Measurements from ENCODE around the gene ARL2BP.

Gene ARL2BP

GRCh38 chr16:57257455-57258070, 12.5 kb downstream of the ARL2BP start:
- no peak for ATAC-seq

GRCh38 chr16:57258226-57258909, 13.3 kb downstream of the ARL2BP start:
- no peak for ATAC-seq

More at GRCh38 chr16:57257455-57258070, 12.5 kb downstream of the ARL2BP start:
- TF ChIP-seq ZFP3 (CRISPR knock-in tag; IDR thresholded peaks at IDR 0.05): no peak
- no peak for TF ChIP-seq CSDC2 (CRISPR knock-in tag; IDR thresholded peaks at IDR 0.05)
- no peak for TF ChIP-seq ZNF565 (CRISPR knock-in tag; conservative IDR thresholded peaks at IDR 0.05; ENCODE audit: low read depth)
- TF ChIP-seq TOX (CRISPR knock-in tag; IDR thresholded peaks at IDR 0.05; ENCODE audit: borderline replicate concordance): no peak
- no peak for TF ChIP-seq TSHZ2 (CRISPR knock-in tag; IDR thresholded peaks at IDR 0.05)
- TF ChIP-seq ZNF70 (CRISPR knock-in tag; IDR thresholded peaks at IDR 0.05): no peak
- no peak for TF ChIP-seq POU6F1 (CRISPR knock-in tag; IDR thresholded peaks at IDR 0.05; ENCODE audit: borderline replicate concordance, low read depth)
- no peak for TF ChIP-seq CREB5 (CRISPR knock-in tag; IDR thresholded peaks at IDR 0.05; ENCODE audit: low read depth)
- no peak for TF ChIP-seq ZFP30 (CRISPR knock-in tag; IDR thresholded peaks at IDR 0.05)
- no peak for TF ChIP-seq ZNF8 (CRISPR knock-in tag; IDR thresholded peaks at IDR 0.05)
- TF ChIP-seq OSR1 (CRISPR knock-in tag; IDR thresholded peaks at IDR 0.05): no peak
- TF ChIP-seq CSRNP3 (CRISPR knock-in tag; IDR thresholded peaks at IDR 0.05): no peak
- TF ChIP-seq ISL1 (CRISPR knock-in tag; IDR thresholded peaks at IDR 0.05): no peak
- TF ChIP-seq ZC3H10 (CRISPR knock-in tag; IDR thresholded peaks at IDR 0.05): no peak
- TF ChIP-seq GLIS3 (CRISPR knock-in tag; IDR thresholded peaks at IDR 0.05): no peak
- TF ChIP-seq ARNTL (CRISPR knock-in tag; IDR thresholded peaks at IDR 0.05; ENCODE audit: borderline replicate concordance, low read depth): no peak
- TF ChIP-seq TCF4 (CRISPR knock-in tag; IDR thresholded peaks at IDR 0.05; ENCODE audit: borderline replicate concordance): no peak

More at GRCh38 chr16:57258226-57258909, 13.3 kb downstream of the ARL2BP start:
- TF ChIP-seq PPARA (CRISPR knock-in tag; IDR thresholded peaks at IDR 0.05; ENCODE audit: borderline replicate concordance) (no peak), ZC3H10 (CRISPR knock-in tag; IDR thresholded peaks at IDR 0.05) (no peak), ISL1 (CRISPR knock-in tag; IDR thresholded peaks at IDR 0.05) (no peak), ARNTL (CRISPR knock-in tag; IDR thresholded peaks at IDR 0.05; ENCODE audit: borderline replicate concordance, low read depth) (no peak), ZNF8 (CRISPR knock-in tag; IDR thresholded peaks at IDR 0.05) (no peak), SNAI2 (CRISPR knock-in tag; IDR thresholded peaks at IDR 0.05) (no peak), TOX (CRISPR knock-in tag; IDR thresholded peaks at IDR 0.05; ENCODE audit: borderline replicate concordance) (no peak), GLIS3 (CRISPR knock-in tag; IDR thresholded peaks at IDR 0.05) (no peak), OSR1 (CRISPR knock-in tag; IDR thresholded peaks at IDR 0.05) (no peak), TSHZ2 (CRISPR knock-in tag; IDR thresholded peaks at IDR 0.05) (no peak), ZNF565 (CRISPR knock-in tag; conservative IDR thresholded peaks at IDR 0.05; ENCODE audit: low read depth) (no peak), ZFP30 (CRISPR knock-in tag; IDR thresholded peaks at IDR 0.05) (no peak)

Data from SK-N-SH treated with all-trans-retinoic acid at 6 μM for 48 hours (cell line).